ENCODE results near the gene SUCLG1.
"Not testable (repeated sequence)": the region's sequence is repeated elsewhere in the genome, so short reads cannot be mapped to it uniquely, and the experiment has no call there.

The SUCLG1 gene

DNA sequence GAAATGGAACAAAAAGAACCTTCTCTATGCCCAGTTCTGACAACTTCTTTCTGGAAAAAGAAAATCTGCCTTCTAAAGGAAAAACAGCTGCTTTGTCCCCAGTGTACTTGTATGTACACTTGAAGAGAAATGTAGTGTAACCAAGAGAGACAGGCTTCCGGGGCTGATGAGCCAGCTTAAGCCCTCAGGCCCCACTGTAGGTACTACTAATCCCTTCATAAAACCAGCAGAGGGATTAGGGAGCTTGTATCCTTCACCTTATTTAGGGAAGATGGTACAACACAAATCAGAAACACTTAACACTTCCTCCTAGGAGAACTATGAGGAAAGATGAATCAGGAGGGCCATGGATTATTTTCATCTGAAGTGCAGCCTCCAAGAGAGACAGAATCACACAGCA is 18.8 kb upstream of the SUCLG1 start:
- H3K4me3 ChIP-seq (replicated peaks; ENCODE audit: insufficient read depth, low read length) = no peak overlapping the region
- H3K27ac ChIP-seq (replicated peaks) = no peak overlapping the region
- DNase-seq (ENCODE audit: low read depth in 1 of 2, low spot score in 1 of 2) = no peak
- H3K27me3 ChIP-seq (ENCODE audit: insufficient read depth, poor library complexity, severe bottlenecking) = no peaks in the 10 kb centered on the region
- TF ChIP-seq REST (IDR thresholded peaks at IDR 0.05; ENCODE audit: insufficient replicate concordance, low read depth) = no peak
- no peak for TF ChIP-seq GABPA (IDR thresholded peaks at IDR 0.05; ENCODE audit: low read depth)
- no peak for TF ChIP-seq CTCF (IDR thresholded peaks at IDR 0.05; ENCODE audit: insufficient read depth, low read length)
- TF ChIP-seq POLR2AphosphoS5 (IDR thresholded peaks at IDR 0.05; ENCODE audit: low read depth) = no peak
- no peak for TF ChIP-seq SPI1 (IDR thresholded peaks at IDR 0.05; ENCODE audit: borderline replicate concordance, low read depth)

DNA sequence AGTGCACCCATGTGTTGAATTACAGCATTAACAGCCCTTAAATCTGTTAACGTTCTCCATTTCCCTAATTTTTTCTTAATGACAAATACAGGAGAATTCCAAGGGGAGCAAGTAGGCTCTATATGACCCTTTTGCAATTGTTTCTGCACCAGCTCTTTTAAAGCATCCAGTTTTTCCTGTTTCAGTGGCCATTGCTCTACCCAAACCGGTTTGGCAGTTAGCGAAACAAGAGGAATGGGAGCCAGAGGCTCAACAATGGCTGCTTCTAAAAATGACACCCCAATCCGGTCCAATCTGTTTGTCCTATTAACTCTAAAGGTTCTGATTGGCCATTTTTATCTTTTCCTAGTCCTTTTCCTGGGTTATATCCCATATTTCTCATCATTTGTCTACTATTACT is 15.1 kb upstream of the SUCLG1 start:
- TF ChIP-seq POLR2AphosphoS5 (IDR thresholded peaks at IDR 0.05; ENCODE audit: low read depth) (no peak), REST (IDR thresholded peaks at IDR 0.05; ENCODE audit: insufficient replicate concordance, low read depth) (no peak), GABPA (IDR thresholded peaks at IDR 0.05; ENCODE audit: low read depth) (no peak), CTCF (IDR thresholded peaks at IDR 0.05; ENCODE audit: insufficient read depth, low read length) (no peak), SPI1 (IDR thresholded peaks at IDR 0.05; ENCODE audit: borderline replicate concordance, low read depth) (no peak)
- no peak overlapping the region for H3K27ac ChIP-seq (replicated peaks)
- H3K27me3 ChIP-seq (ENCODE audit: insufficient read depth, poor library complexity, severe bottlenecking) = no peaks in the 10 kb centered on the region
- no peak for DNase-seq (ENCODE audit: low read depth in 1 of 2, low spot score in 1 of 2)
- no peak overlapping the region for H3K4me3 ChIP-seq (replicated peaks; ENCODE audit: insufficient read depth, low read length)

- no peak overlapping the region for H3K4me3 ChIP-seq (replicated peaks; ENCODE audit: insufficient read depth, low read length)
- no peaks in the 10 kb centered on the region for H3K27me3 ChIP-seq (ENCODE audit: insufficient read depth, poor library complexity, severe bottlenecking)
- TF ChIP-seq CTCF (IDR thresholded peaks at IDR 0.05; ENCODE audit: insufficient read depth, low read length) = no peak
- no peak for TF ChIP-seq SPI1 (IDR thresholded peaks at IDR 0.05; ENCODE audit: borderline replicate concordance, low read depth)
- TF ChIP-seq REST (IDR thresholded peaks at IDR 0.05; ENCODE audit: insufficient replicate concordance, low read depth) = no peak
- no peak for TF ChIP-seq GABPA (IDR thresholded peaks at IDR 0.05; ENCODE audit: low read depth)
- no peak for TF ChIP-seq POLR2AphosphoS5 (IDR thresholded peaks at IDR 0.05; ENCODE audit: low read depth)
- no peak overlapping the region for H3K27ac ChIP-seq (replicated peaks)
- no peak for DNase-seq (ENCODE audit: low read depth in 1 of 2, low spot score in 1 of 2)
Measured at GRCh38 chr2:84472856-84473565, 13.9 kb upstream of the SUCLG1 start.

GRCh38 chr2:84472423-84472822 is 13.3 kb upstream of the SUCLG1 start:
- not testable (repeated sequence) for DNase-seq (ENCODE audit: low read depth in 1 of 2, low spot score in 1 of 2); H3K27me3 ChIP-seq (ENCODE audit: insufficient read depth, poor library complexity, severe bottlenecking); H3K27ac ChIP-seq (replicated peaks); H3K4me3 ChIP-seq (replicated peaks; ENCODE audit: insufficient read depth, low read length)

Measured in HL-60 (cell line).